VCaP (cell line): ENCODE data around the gene CALN1.

Experiments used
- H3K27ac ChIP-seq: fragments of 450-650 bp; 2 replicates; pipeline ENCODE4 v1.5.1; 2017
- CTCF ChIP-seq: fragments of 450-650 bp; conservative IDR thresholded peaks from 2 replicates; pipeline ENCODE4 v1.5.1; 2017; ENCODE audit warnings: mild to moderate bottlenecking, moderate library complexity

CALN1 gene

GRCh38 chr7:72063330-72063729, 348.8 kb downstream of the CALN1 start:
- no peak overlapping the region for H3K27ac ChIP-seq
- TF ChIP-seq CTCF = no peak

- no peak overlapping the region for H3K27ac ChIP-seq
- TF ChIP-seq CTCF = no peak
Measured at GRCh38 chr7:72062666-72063065, 349.5 kb downstream of the CALN1 start.

DNA sequence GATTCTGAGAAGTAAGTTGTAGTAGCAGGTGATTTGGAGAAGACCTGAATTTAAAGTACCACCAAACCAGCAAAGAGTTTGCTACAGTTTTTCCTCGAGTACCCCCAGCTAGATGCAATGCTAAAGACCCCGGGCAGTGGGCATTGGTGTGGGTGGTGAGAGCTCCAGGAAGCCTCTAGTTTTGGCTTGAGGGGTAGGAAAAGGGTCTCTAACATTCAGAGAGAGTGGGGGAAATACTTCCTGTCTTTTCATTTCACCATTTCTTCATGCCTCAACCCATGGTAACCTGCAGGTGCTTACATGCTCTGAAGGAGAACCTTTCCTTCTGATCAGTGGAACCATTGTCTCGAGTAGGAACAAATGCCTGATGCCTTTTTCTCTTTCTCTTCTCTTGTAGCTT, 352.2 kb downstream of the CALN1 start:
- no peak overlapping the region for H3K27ac ChIP-seq
- TF ChIP-seq CTCF = no peak

DNA sequence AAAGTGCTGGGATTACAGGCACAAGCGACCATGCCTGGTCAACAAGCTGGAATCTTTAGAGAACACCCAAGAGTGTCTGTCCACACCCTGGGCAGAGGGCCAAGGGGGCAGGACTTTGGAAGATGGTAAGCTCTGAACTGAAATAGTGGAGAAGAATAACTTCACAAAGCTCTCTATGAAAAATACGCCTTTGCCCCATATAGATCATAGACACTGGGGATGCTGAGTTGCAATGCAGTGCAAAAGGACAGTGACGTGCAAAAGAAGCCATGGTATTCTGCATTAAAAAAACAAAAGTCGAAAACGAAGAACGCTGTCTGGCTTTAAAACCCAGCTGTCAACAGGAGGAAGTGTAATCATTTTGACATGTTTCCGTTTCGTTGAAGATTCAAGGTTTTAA, 353.6 kb downstream of the CALN1 start:
- TF ChIP-seq CTCF = no peak
- no peak overlapping the region for H3K27ac ChIP-seq

DNA sequence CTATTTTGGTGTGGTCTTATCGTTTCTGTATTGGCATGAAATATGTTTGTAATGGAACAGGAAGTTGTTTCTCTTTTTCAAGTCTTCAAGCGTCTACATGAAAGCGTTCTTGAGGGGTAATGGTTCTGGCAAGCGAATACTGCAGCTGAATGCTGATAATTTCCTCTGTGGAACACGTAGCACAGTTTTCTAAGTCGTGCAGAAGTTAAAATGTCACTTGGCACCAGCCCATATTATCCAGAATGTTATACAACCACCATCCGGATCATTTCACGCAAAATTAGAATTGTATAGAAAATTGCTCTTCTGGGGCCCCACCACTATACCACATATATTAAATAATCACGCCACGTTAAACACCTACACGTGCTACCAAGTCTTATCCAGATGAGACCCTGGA, 354.3 kb downstream of the CALN1 start:
- H3K27ac ChIP-seq = no peak overlapping the region
- no peak for TF ChIP-seq CTCF

DNA sequence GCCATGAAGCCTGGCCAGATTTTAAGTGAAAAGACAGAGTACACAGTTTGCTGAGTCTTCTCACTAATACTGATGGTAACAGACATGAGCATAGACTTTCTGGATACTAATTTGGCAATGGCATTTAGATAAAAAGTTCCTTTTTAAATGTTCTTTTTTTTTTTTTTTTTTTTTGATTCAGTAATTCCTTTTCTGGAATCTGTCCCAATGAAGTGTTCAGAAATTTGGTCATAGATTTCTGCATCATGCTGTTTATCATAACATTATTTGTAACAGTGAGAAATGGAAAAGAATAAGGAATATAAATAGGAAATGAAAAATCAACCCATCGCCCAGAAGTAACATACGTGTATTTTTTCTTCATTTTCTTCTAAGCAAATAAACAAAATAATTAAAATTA, 354.9 kb downstream of the CALN1 start:
- H3K27ac ChIP-seq = no peak overlapping the region
- no peak for TF ChIP-seq CTCF

GRCh38 chr7:72055426-72055825, 356.7 kb downstream of the CALN1 start:
- no peak overlapping the region for H3K27ac ChIP-seq
- no peak for TF ChIP-seq CTCF

DNA sequence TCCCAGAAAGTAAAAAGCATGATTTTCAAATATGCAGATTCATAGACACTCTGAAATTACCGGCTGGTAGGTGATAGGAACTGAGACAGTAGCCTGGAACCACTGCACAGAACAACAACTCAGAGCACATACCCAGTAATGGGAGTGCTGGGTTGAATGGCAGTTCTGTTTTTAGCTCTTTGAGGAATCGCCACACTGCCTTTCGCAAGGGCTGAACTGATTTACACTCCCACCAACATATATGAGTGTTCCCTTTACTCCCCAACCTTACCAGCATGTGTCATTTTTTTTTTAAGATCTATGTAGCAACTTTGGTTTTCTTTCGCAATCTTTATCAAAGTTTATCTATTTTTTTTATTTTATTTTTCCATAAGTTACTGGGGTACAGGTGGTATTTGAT, 358.8 kb downstream of the CALN1 start:
- no peak for TF ChIP-seq CTCF
- H3K27ac ChIP-seq = no peak overlapping the region
